Hematopoietic multipotent progenitor cell treated with erythropoietin and hydrocortisone succinate and interleukin-3 and kit ligand, for 4 days (in vitro differentiated cells): ENCODE data around the gene C1QL1.

Experiments
- DNase-seq: peaks from one replicate; pipeline ENCODE4 v3.0.0-alpha.2; 2015

Gene C1QL1

GRCh38 chr17:44968225-44969143 is at the start of gene C1QL1:
Gene C1QL1, minus strand, starts transcription at chr17:44968303. Its CDS starts 255 bp downstream, at chr17:44968048.
- DNase-seq = peak; percentile 96

- DNase-seq = peak; percentile 39
These were observed 48.7 kb upstream of the C1QL1 start for GRCh38 chr17:45016823-45017222.

GRCh38 chr17:45016237-45016636 is 48.1 kb upstream of the C1QL1 start:
- DNase-seq = no peak

DNA sequence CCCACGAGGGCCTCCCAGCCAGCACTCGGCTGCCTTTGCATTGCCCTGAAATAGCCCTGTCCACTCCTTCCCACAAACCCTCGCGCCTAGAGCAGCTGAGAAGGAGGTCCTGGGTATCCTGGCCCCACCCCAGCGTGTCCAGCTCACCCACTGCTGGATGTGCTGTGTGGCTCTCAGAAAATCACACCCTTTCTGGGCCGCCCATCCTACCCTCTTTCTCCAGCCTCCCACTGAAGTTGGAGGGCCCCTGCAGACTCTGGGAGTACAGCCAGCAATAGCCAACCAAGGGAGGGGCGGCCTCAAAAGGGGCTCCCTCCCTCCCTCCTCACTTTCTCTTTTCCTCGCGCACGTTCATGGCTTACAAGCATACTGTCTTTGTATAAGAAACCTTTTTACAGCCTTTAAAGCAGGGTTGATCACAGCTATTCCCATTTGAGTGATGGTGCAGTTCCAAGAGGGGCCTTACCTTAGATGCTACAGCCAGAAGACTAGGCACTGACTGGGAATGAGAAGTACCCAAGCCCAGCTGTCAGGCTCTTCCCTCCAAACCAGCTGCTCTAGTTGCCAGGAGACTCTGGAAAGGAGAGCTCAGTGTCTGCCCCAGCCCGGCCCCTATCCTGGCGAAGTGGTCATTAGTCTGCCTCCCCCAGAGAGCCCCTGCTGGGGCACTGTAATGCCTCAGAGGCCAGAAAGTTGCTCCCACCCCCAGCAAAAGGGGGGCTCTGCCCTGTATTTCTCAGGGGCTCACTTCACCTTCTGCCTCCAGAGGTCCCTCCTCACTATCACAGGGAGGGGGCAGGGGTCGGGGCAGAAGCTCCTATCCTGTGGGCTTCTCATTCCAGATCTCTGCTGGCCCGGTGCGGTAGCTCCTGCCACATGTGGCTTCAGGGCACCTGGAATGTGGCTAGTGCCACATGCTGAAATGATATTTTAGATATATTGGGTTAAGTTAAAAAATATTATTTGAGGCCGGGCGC is 45.2 kb upstream of the C1QL1 start:
- no peak for DNase-seq

GRCh38 chr17:45011767-45012166 is 43.7 kb upstream of the C1QL1 start:
- no peak for DNase-seq

DNA sequence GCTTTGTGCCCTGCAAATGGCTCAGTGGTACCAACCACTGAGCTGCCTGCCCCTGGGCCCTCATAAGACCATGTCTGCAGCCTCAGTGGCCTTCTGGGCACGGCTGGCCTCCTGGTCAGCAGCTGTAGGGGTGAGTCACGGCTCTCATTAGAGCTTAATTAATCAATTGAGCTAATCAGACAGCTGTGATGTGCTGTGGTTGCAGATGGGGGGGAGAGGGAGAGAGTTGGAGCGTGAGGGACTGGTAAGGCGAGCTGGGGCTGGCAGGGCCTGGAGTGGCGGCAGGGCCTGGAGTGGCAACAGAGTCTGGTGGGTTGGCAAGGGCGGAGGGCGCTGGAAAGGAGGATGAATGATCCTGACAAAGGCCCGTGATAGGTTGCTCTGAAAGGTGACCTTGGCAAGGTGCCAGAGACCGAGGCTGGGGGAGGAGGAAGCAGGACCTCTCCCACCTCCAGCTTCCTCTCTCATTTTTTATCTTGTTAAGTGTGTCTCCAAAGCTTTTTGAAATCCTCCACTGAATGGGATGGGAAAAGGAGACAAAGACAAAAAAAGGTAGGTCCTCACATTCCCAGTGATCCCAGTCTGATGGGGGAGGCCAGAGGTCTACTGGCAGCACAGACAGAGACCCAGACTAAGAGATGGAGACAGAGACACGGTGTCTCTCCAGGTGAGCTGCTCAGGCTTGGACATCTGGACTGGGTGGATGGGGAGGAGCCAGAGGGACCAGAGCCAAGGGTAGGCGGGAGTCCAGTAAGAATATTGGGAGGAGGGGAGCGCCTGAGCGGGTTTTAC is 41.8 kb upstream of the C1QL1 start:
- DNase-seq = peak; percentile 5

GRCh38 chr17:45008216-45008615 is 40.1 kb upstream of the C1QL1 start:
- no peak for DNase-seq

DNA sequence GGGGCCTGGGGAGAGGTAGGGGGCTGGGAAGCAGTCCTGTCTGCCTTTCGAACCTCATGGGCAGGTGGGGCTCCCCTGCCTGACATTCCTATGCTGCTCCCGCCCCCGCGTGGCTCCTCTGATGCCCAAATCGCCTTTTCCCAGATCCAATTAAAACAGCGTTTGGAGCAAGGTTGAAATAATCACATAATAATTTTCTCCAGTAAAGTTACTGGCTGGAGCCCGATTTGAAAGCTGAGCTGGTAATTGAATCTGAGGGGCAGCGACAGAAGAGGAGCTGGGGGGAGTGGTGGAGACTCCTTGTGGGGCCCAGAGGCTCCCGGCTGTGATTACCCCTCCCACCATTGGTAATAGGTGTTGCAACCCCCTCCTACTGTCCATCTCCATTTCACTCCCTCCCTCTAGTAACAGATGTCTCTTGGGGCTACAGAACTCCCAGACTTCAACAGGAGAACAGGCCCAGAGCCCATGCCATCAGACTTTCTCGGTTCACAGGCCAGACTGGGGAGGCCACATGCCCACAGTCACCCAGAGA is 38.9 kb upstream of the C1QL1 start:
- DNase-seq = no peak

- no peak for DNase-seq
These were observed 37.6 kb upstream of the C1QL1 start for GRCh38 chr17:45005700-45006099.

DNA sequence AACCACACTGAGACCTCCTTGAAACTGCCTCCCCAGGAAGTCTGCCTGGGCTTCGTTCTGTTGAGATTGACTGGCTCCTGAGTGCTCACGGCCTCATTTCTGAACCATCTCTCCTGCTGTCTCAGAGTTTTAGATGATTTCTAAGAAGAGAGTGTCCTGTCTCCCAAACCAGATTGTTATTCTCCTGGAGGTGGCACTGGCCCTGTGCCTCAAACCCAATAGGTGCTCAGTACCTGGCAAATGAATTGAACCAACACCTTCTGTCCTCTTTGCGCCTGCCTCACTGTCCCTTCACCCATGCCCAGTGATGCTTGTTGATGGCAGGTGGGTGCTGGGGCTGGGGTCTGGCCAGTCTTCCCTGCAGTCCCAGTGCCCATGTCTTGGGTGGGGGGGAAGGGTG is 36.3 kb upstream of the C1QL1 start:
- DNase-seq = no peak

- no peak for DNase-seq
These were observed 35.8 kb upstream of the C1QL1 start for GRCh38 chr17:45003877-45004276.

- no peak for DNase-seq
These were observed 33.2 kb upstream of the C1QL1 start for GRCh38 chr17:45001310-45001709.

- DNase-seq = no peak
These were observed 31.3 kb upstream of the C1QL1 start for GRCh38 chr17:44999433-44999832.

GRCh38 chr17:44998646-44999045 is 30.5 kb upstream of the C1QL1 start:
- DNase-seq = no peak

DNA sequence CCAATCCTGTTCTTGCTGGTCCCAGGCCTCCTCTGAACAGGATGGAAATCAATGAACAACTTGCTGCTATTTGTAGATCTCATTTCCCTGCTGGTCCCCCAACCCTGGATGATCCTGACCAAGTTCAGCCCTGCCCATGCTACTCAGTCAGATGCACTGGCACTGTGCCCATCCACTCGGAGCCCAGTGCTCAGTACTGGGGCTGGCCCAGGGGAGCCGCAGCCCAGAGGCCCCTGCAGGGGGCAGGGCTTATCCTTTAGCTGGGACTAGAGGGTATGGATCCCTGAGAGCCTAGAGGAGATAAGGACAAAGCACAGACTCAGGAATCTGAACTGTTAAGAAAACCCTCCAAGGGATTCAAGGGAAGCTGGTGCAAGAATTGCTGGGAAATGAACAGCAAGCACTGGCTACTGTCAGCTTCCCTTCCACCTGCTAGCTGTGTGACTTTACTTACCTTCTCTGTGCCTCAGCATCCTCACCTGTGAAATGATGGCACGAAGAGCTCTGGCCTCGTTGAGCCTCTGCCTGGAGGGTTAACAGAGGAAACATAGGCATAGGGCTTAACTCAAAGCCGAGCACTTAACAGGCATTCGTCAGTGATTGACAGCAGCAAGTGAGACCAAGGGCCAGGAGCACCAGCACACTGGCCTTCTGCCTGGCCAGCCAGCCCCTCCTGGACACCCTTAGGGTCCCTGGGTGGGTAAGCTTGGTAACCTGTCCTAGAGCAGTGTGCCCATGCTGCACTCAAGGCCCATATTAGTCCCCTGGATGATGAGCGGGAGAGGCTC is 29.8 kb upstream of the C1QL1 start:
- DNase-seq = peak; percentile 16

- DNase-seq = no peak
These were observed 28.2 kb upstream of the C1QL1 start for GRCh38 chr17:44996304-44996703.

GRCh38 chr17:44995436-44996001 is 27.4 kb upstream of the C1QL1 start:
- no peak for DNase-seq

- DNase-seq = no peak
These were observed 24.3 kb upstream of the C1QL1 start for GRCh38 chr17:44992242-44992939.

DNA sequence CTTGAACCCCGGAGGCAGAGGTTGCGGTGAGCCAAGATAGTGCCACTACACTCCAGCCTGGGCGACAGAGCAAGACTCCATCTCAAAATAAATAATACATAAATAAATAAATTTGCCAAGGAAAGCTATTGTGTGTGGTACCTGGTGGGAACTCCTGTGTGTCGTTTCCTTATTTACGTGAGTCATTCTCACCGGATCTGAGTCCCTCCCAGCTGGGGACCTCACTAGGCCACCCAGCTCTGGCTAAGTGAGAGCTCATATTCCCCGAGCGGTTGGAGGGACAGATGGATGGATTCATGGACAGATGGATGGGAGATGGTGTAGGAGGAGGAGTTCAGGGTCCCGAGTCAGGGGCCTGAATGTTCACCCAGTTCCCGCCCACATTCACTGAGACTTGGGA is 22.9 kb upstream of the C1QL1 start:
- no peak for DNase-seq

- DNase-seq = no peak
These were observed 21.5 kb upstream of the C1QL1 start for GRCh38 chr17:44989552-44990138.
